ENCODE results near the gene CD70. TPM values are rescaled to one million over a fixed set of nuclear protein-coding genes. Genes with fewer than 3 reads are reported as not detected.

The CD70 gene
- total and polyA plus RNA-seq, 2 of the 8 experiments (the other 6 are each of a cell fraction or from before 2014, with no cell fraction given): 1.3 to 12.0 TPM

DNA sequence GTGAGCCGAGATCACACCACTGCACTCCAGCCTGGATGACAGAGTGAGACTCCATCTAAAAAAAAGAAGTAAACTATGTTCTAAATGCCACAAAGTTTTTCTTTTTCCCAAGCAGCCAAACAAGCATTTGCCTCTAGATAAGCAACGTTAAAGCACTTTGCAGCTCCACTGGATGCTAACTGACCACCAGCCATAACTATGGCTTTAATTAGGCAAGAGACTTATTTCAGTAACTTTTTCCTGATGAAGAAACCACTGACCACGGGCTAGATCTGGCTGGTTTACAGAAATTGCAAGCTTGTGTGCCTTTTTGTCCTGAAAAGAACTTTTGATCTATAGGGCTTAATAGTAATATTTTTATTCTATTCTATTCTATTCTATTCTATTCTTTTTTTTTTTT is 22.1 kb downstream of the CD70 start:
- H3K18ac ChIP-seq (ENCODE audit: extremely low read depth, low read length): no peak overlapping the region
- no peaks in the 10 kb centered on the region for H3K27me3 ChIP-seq (replicated peaks in 1 of 4; ENCODE audit: control insufficient read depth in 3 of 4, extremely low read depth in 1 of 4, insufficient read depth in 3 of 4, low read length in 3 of 4)
- H3K36me3 ChIP-seq (ENCODE audit: control insufficient read depth in 2 of 4, insufficient read depth in 4 of 4, low read length in 3 of 4): no peaks in the 10 kb centered on the region; a peak in 1 of 8 replicates
- H2BK120ac ChIP-seq (replicated peaks; ENCODE audit: low read depth, low read length): no peak overlapping the region
- no peak for DNase-seq (ENCODE audit: low read depth in 1 of 2, low spot score in 2 of 2)
- 78% methylated on average over 3 of the region's 3 CpGs; no CpG with 5 or more reads in 1 of the 2 experiments for WGBS, 2 experiments (ENCODE audit: extremely low coverage in 1 of 2, insufficient coverage in 1 of 2, insufficient read length in 1 of 2, insufficient replicate concordance in 2 of 2, low coverage in 1 of 2, low lambda C conversion rate in 2 of 2, missing lambda C conversion rate in 1 of 2)
- H3K27ac ChIP-seq (ENCODE audit: low read depth, low read length): no peak overlapping the region
- POLR2A ChIA-PET (ENCODE audit: partially characterized antibody): interaction anchor here (1.1 kb wide), 1 partner anchor 18 kb away, joined by 3 read pairs; no protein-coding TSS in a partner anchor
- no peak overlapping the region for H4K91ac ChIP-seq (replicated peaks; ENCODE audit: insufficient read length, low read length)
- H2AK5ac ChIP-seq (ENCODE audit: low read depth, low read length): no peak overlapping the region
- no peaks in the 10 kb centered on the region for H3K79me1 ChIP-seq (ENCODE audit: low read depth, low read length)
- H3K14ac ChIP-seq (ENCODE audit: insufficient read length): no peak overlapping the region
- H4K5ac ChIP-seq (ENCODE audit: insufficient read length, low read depth, low read length): no peak overlapping the region
- no peak overlapping the region for H2BK12ac ChIP-seq (ENCODE audit: low read depth, low read length)
- peaks cover 9 to 10% of the 10 kb centered on the region in 2 experiments; a peak in 3 of 4 replicates for H3K9me3 ChIP-seq (ENCODE audit: insufficient read depth in 2 of 2, low read depth in 1 of 2, low read length in 1 of 2)
- no peak overlapping the region for H3K56ac ChIP-seq (replicated peaks; ENCODE audit: insufficient read length, low read depth, low read length)
- no peaks in the 10 kb centered on the region for H3K23me2 ChIP-seq (ENCODE audit: low read depth, low read length)
- no peak overlapping the region for H3K23ac ChIP-seq (ENCODE audit: insufficient read length)
- CTCF ChIA-PET (ENCODE audit: partially characterized antibody): interaction anchor here (1.4 to 2.2 kb wide), 2 partner anchors 11 to 18 kb away, joined by 3 to 11 read pairs; no protein-coding TSS in a partner anchor
- H2BK5ac ChIP-seq (ENCODE audit: low read depth, low read length): no peak overlapping the region
- no peak overlapping the region for H2BK15ac ChIP-seq (ENCODE audit: low read length)
- no peaks in the 10 kb centered on the region; a peak in 1 of 7 replicates for H3K4me1 ChIP-seq (replicated peaks in 1 of 4; ENCODE audit: control insufficient read depth in 3 of 4, insufficient read depth in 4 of 4, low read length in 3 of 4)
- H4K20me1 ChIP-seq (replicated peaks in 1 of 2; ENCODE audit: control insufficient read depth in 1 of 2, insufficient read depth in 2 of 2, low read length in 2 of 2): no peaks in the 10 kb centered on the region
- no peak overlapping the region for H2AFZ ChIP-seq (ENCODE audit: low read length)
- no peak overlapping the region for H3K4me3 ChIP-seq (ENCODE audit: extremely low read depth in 1 of 4, insufficient read depth in 2 of 4, low read depth in 3 of 4, low read length in 4 of 4)
- H3K9ac ChIP-seq (replicated peaks in 1 of 4; ENCODE audit: extremely low read depth in 1 of 4, low read depth in 3 of 4, low read length in 3 of 4): no peak overlapping the region
- no peak overlapping the region for H3K4me2 ChIP-seq (ENCODE audit: insufficient read depth in 1 of 2, low read depth in 2 of 2, low read length in 2 of 2)
- no peak overlapping the region for H4K8ac ChIP-seq (ENCODE audit: extremely low read depth, insufficient read depth, low read length)
- no peak overlapping the region for H3K4ac ChIP-seq (replicated peaks; ENCODE audit: insufficient read length, low read depth, low read length)
- H2BK20ac ChIP-seq (ENCODE audit: low read length): no peak overlapping the region
- FAIRE-seq: no peak
- H3K79me2 ChIP-seq (ENCODE audit: control insufficient read depth in 1 of 2, insufficient read depth in 2 of 2, low read length in 2 of 2): no peaks in the 10 kb centered on the region
- TF ChIP-seq SP1 (IDR thresholded peaks at IDR 0.05; ENCODE audit: low read depth, low read length): no peak
